ENCODE results near the gene CIB4. TPM values are rescaled to one million over a fixed set of nuclear protein-coding genes. Genes with fewer than 3 reads are reported as not detected.

Gene CIB4
- total RNA-seq, 3 donors from 2014 or later (not counting 1 experiment from before 2014, with no cell fraction given), result not detected

GRCh38 chr2:26533661-26534060 is 107.5 kb downstream of the CIB4 start:
- no peaks in the 10 kb centered on the region for H3K4me1 ChIP-seq (ENCODE audit: control insufficient read depth, insufficient read depth, low read length)
- H3K27ac ChIP-seq (ENCODE audit: low read length), result no peak overlapping the region
- no peak overlapping the region for H3K4me3 ChIP-seq (ENCODE audit: low read length)
- H3K36me3 Mint-ChIP-seq, result no peaks in the 10 kb centered on the region
- H3K36me3 ChIP-seq (ENCODE audit: control insufficient read depth, insufficient read depth, low read length), result no peaks in the 10 kb centered on the region
- H3K9me3 ChIP-seq (ENCODE audit: control insufficient read depth, insufficient read depth, low read length), result no peaks in the 10 kb centered on the region
- no peak overlapping the region for H3K4me3 Mint-ChIP-seq
- no peaks in the 10 kb centered on the region for H3K27me3 ChIP-seq (ENCODE audit: control insufficient read depth, insufficient read depth, low read length)
- H3K27ac Mint-ChIP-seq, result no peak overlapping the region
- peaks cover 0 to 7% of the 10 kb centered on the region in 2 donors for H3K27me3 Mint-ChIP-seq (ENCODE audit: low read depth in 2 of 2)
- WGBS (ENCODE audit: insufficient coverage), result 86% methylated on average over 7 of the region's 7 CpGs
- DNase-seq (no peak), ATAC-seq (no peak)
- TF ChIP-seq CTCF (IDR thresholded peaks at IDR 0.05), result no peak
- H3K9me3 Mint-ChIP-seq, result no peaks in the 10 kb centered on the region
- no peaks in the 10 kb centered on the region for H3K4me1 Mint-ChIP-seq
- intact Hi-C loops (cut with micrococcal nuclease), result no loop called here

- no peaks in the 10 kb centered on the region for H3K36me3 ChIP-seq (ENCODE audit: control insufficient read depth, insufficient read depth, low read length)
- Mint-ChIP-seq H3K27me3 (ENCODE audit: low read depth in 2 of 2) (peaks cover 0 to 7% of the 10 kb centered on the region in 2 donors), H3K27ac (no peak overlapping the region), H3K4me3 (no peak overlapping the region), H3K36me3 (no peaks in the 10 kb centered on the region), H3K9me3 (no peaks in the 10 kb centered on the region), H3K4me1 (no peaks in the 10 kb centered on the region)
- H3K27ac ChIP-seq (ENCODE audit: low read length), result no peak overlapping the region
- DNase-seq (no peak), ATAC-seq (no peak)
- TF ChIP-seq CTCF (IDR thresholded peaks at IDR 0.05), result no peak
- intact Hi-C loops (cut with micrococcal nuclease), result no loop called here
- H3K27me3 ChIP-seq (ENCODE audit: control insufficient read depth, insufficient read depth, low read length), result no peaks in the 10 kb centered on the region
- WGBS (ENCODE audit: insufficient coverage), result 90% methylated on average over 12 of the region's 12 CpGs
- H3K4me3 ChIP-seq (ENCODE audit: low read length), result no peak overlapping the region
- H3K9me3 ChIP-seq (ENCODE audit: control insufficient read depth, insufficient read depth, low read length), result no peaks in the 10 kb centered on the region
- H3K4me1 ChIP-seq (ENCODE audit: control insufficient read depth, insufficient read depth, low read length), result no peaks in the 10 kb centered on the region
Observed at GRCh38 chr2:26532301-26533250, 108.6 kb downstream of the CIB4 start.

Other genes starting within 250 kb of the CIB4 start
- gene DRC1, start 239.4 kb downstream of the CIB4 start, total RNA-seq, result not detected
- gene OTOF, start 163.2 kb downstream of the CIB4 start, total RNA-seq, result 1 to 10 TPM in 2 of 3 donors, under 1 TPM in 1; 0.66 to 3.7 (median 1.4) TPM
- gene KCNK3, start 51.4 kb upstream of the CIB4 start, total RNA-seq, result not detected
- gene SLC35F6, start 122.9 kb upstream of the CIB4 start, total RNA-seq, result 10 to 100 TPM; 30.0 to 35.6 (median 30.4) TPM
- under 1 TPM; 0.38 to 0.52 (median 0.50) TPM for gene CENPA, start 144.7 kb upstream of the CIB4 start, total RNA-seq
- gene DPYSL5, start 206.8 kb upstream of the CIB4 start, total RNA-seq, result not detected

Measured in natural killer cell (primary cell).